ENCODE measurements around the gene ACSBG1. TPM values are rescaled to one million over a fixed set of nuclear protein-coding genes. Genes with fewer than 3 reads are reported as not detected.

Gene ACSBG1
- total RNA-seq, 4 donors from 2014 or later: not detected

GRCh38 chr15:78170848-78171773 lies 63.3 kb downstream of the ACSBG1 start:
- DNase-seq (ENCODE audit: low spot score): no peak
- TF ChIP-seq, protein P1, sequence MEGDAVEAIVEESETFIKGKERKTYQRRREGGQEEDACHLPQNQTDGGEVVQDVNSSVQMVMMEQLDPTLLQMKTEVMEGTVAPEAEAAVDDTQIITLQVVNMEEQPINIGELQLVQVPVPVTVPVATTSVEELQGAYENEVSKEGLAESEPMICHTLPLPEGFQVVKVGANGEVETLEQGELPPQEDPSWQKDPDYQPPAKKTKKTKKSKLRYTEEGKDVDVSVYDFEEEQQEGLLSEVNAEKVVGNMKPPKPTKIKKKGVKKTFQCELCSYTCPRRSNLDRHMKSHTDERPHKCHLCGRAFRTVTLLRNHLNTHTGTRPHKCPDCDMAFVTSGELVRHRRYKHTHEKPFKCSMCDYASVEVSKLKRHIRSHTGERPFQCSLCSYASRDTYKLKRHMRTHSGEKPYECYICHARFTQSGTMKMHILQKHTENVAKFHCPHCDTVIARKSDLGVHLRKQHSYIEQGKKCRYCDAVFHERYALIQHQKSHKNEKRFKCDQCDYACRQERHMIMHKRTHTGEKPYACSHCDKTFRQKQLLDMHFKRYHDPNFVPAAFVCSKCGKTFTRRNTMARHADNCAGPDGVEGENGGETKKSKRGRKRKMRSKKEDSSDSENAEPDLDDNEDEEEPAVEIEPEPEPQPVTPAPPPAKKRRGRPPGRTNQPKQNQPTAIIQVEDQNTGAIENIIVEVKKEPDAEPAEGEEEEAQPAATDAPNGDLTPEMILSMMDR (IDR thresholded peaks at IDR 0.05): no peak
- no peak for ATAC-seq (ENCODE audit: low FRiP score)

GRCh38 chr15:78168608-78169007 lies 65.8 kb downstream of the ACSBG1 start:
- DNase-seq (ENCODE audit: low spot score) (no peak), ATAC-seq (ENCODE audit: low FRiP score) (no peak)
- TF ChIP-seq, protein P1 (IDR thresholded peaks at IDR 0.05): no peak

GRCh38 chr15:78167227-78167888 lies 67.0 kb downstream of the ACSBG1 start:
- ATAC-seq (ENCODE audit: low FRiP score) (no peak), DNase-seq (ENCODE audit: low spot score) (no peak)
- TF ChIP-seq, protein P1 (IDR thresholded peaks at IDR 0.05): no peak

- DNase-seq (ENCODE audit: low spot score): no peak
- TF ChIP-seq, protein P1 (IDR thresholded peaks at IDR 0.05): no peak
- ATAC-seq (ENCODE audit: low FRiP score): no peak
Measured at GRCh38 chr15:78164010-78164409, 70.4 kb downstream of the ACSBG1 start.

DNA sequence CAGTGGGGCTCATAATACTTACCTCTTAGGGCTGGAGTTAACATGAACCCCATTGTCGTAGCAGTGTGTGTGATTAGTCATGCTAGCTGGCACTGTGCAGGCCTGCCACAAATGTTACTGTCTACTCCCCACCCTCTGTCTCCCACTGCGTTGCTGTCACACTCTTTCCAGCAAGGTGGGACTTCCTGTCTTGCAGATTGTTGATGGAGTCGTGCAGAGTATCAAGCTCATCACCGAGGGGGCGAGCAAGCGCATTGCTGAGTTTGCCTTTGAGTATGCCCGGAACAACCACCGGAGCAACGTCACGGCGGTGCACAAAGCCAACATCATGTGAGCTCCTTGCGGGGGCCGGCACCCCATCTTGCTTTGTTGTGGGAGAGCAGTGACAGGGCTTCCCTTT lies 72.3 kb downstream of the ACSBG1 start:
- ATAC-seq (ENCODE audit: low FRiP score) (no peak), DNase-seq (ENCODE audit: low spot score) (no peak)
- TF ChIP-seq, protein P1 (IDR thresholded peaks at IDR 0.05): no peak

DNA sequence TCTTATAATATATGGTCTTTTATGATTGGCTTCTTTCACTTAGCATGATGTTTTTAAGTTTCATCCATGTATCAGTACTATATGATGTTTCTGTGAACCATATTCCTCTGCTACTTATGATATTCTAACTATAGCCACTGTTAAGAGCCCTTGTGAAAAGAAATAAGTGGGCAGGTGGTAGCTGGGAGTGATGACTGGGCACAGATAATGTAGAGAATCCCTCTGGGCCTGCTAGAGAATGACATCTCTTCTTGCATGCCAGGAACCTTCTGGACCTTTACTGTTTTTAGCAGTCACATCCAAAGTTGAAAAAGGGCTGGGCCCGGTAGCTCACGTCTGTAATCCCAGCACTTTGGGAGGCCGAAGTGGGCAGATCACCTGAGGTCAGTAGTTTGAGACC lies 75.0 kb downstream of the ACSBG1 start:
- TF ChIP-seq, protein P1 (IDR thresholded peaks at IDR 0.05): no peak
- no peak for DNase-seq (ENCODE audit: low spot score)
- no peak for ATAC-seq (ENCODE audit: low FRiP score)
